ENCODE results near the gene CAPN5.

CAPN5 gene

GRCh38 chr11:77051511-77051910 lies 15.3 kb upstream of the CAPN5 start:
- TF ChIP-seq CTCF (IDR thresholded peaks at IDR 0.05; ENCODE audit: control insufficient read depth, extremely low read depth, insufficient read depth) = no peak
- H3K4me3 ChIP-seq (ENCODE audit: low read depth, low read length) = no peak overlapping the region
- no peak for DNase-seq (ENCODE audit: low read depth)

- no peak for TF ChIP-seq CTCF (IDR thresholded peaks at IDR 0.05; ENCODE audit: control insufficient read depth, extremely low read depth, insufficient read depth)
- no peak overlapping the region for H3K4me3 ChIP-seq (ENCODE audit: low read depth, low read length)
- no peak for DNase-seq (ENCODE audit: low read depth)
Observed at GRCh38 chr11:77052518-77052917, 14.3 kb upstream of the CAPN5 start.

- no peak for DNase-seq (ENCODE audit: low read depth)
- TF ChIP-seq CTCF (IDR thresholded peaks at IDR 0.05; ENCODE audit: control insufficient read depth, extremely low read depth, insufficient read depth) = no peak
Observed at GRCh38 chr11:77053217-77054015, 13.4 kb upstream of the CAPN5 start.

GRCh38 chr11:77054084-77054483 lies 12.7 kb upstream of the CAPN5 start:
- TF ChIP-seq CTCF (IDR thresholded peaks at IDR 0.05; ENCODE audit: control insufficient read depth, extremely low read depth, insufficient read depth) = no peak
- DNase-seq (ENCODE audit: low read depth) = no peak
- H3K4me3 ChIP-seq (ENCODE audit: low read depth, low read length) = no peak overlapping the region

More at GRCh38 chr11:77053217-77054015, 13.4 kb upstream of the CAPN5 start:
- no peak overlapping the region for H3K4me3 ChIP-seq (ENCODE audit: low read depth, low read length)

GRCh38 chr11:77055101-77055561 lies 11.6 kb upstream of the CAPN5 start:
- no peak overlapping the region for H3K4me3 ChIP-seq (ENCODE audit: low read depth, low read length)
- no peak for DNase-seq (ENCODE audit: low read depth)
- TF ChIP-seq CTCF (IDR thresholded peaks at IDR 0.05; ENCODE audit: control insufficient read depth, extremely low read depth, insufficient read depth) = no peak

GRCh38 chr11:77055913-77056312 lies 10.9 kb upstream of the CAPN5 start:
- no peak for DNase-seq (ENCODE audit: low read depth)
- no peak overlapping the region for H3K4me3 ChIP-seq (ENCODE audit: low read depth, low read length)
- TF ChIP-seq CTCF (IDR thresholded peaks at IDR 0.05; ENCODE audit: control insufficient read depth, extremely low read depth, insufficient read depth) = no peak

All from LNCaP clone FGC (cell line).